ENCODE measurements around the gene LRPAP1.

- TF ChIP-seq CTCF (conservative IDR thresholded peaks at IDR 0.05; ENCODE audit: low read length) (no peak), EZH2phosphoT487 (IDR thresholded peaks at IDR 0.05; ENCODE audit: borderline replicate concordance) (no peak)
These were observed 29.0 kb downstream of the LRPAP1 start for GRCh38 chr4:3502941-3503936.
